HCT116 (cell line): ENCODE data around the gene LYSET. TPM values are rescaled to one million over a fixed set of nuclear protein-coding genes. Genes with fewer than 3 reads are reported as not detected.
"Not testable (repeated sequence)": the region's sequence is repeated elsewhere in the genome, so short reads cannot be mapped to it uniquely, and the experiment has no call there.

ENCODE experiments used
- ATAC-seq: fragments of 200-7000 bp; cut with Tn5 transposase; 2 replicates; pipeline ENCODE4 v1.9.1; 2020; ENCODE audit warnings: mild to moderate bottlenecking, moderate library complexity
- BruUV-seq: library from RNA; stranded (reverse); fragments of 400-500 nt; replicated peaks from 2 replicates; lab custom pipeline; 2021; lab: Mats Ljungman, UMichigan
- CTCF ChIA-PET: fragments of 300-600 bp; sonication (Branson Sonifier 250); formaldehyde crosslinking; loops from one replicate; lab custom pipeline; 2021; ENCODE audit warnings: antibody characterized with exemption; lab: Charles Lee
- POLR2A ChIA-PET: fragments of 300-600, 350-600 bp; sonication (Branson Sonifier 250); formaldehyde crosslinking; loops from one replicate; lab custom pipeline; 2021; ENCODE audit warnings: antibody characterized with exemption; lab: Charles Lee
- RAD21 ChIA-PET, 2 experiments: fragments of 300-600 bp; sonication (Branson Sonifier 250); formaldehyde crosslinking; loops; one replicate each; lab custom pipeline; 2023; ENCODE audit warnings: low total read pairs in 2 of 2; ENCODE audit not compliant: uncharacterized antibody in 2 of 2, unreplicated experiment in 2 of 2, low non-redundant PET in 1 of 2; lab: Charles Lee
- DNase-seq: peaks from one replicate; pipeline ENCODE4 v3.0.0-alpha.2; 2010; ENCODE audit warnings: low read depth, low spot score
- H2AFZ ChIP-seq: fragments of 200-600 bp; shearing (Covaris generic), sonication (generic); 2 replicates; pipeline ENCODE4 v1.6.1; 2017; ENCODE audit warnings: low read depth, mixed run types, mixed read lengths, antibody characterized with exemption, low read length; ENCODE audit not compliant: poor library complexity, severe bottlenecking
- H3K27ac ChIP-seq: 2 replicates; pipeline ENCODE4 v1.5.1; 2012; ENCODE audit warnings: low read depth, low read length
- H3K27me3 ChIP-seq: fragments of 200-600 bp; sonication (generic); 2 replicates; pipeline ENCODE4 v1.6.1; 2016; ENCODE audit warnings: mixed run types, low read length, mixed read lengths; ENCODE audit not compliant: insufficient read depth
- H3K36me3 ChIP-seq, 2 experiments: fragments of 200-500 bp in 1 of 2; fragments of 200-600 bp in 1 of 2; sonication (Bioruptor generic) in 1 of 2; sonication (generic) in 1 of 2; 2 replicates each; pipeline versions ENCODE4 v1.5.1 to v1.6.1; 2014 to 2016; ENCODE audit warnings: low read length in 2 of 2, inconsistent platforms in 1 of 2, mixed read lengths in 1 of 2, mixed run types in 1 of 2; ENCODE audit not compliant: insufficient read depth in 2 of 2, control insufficient read depth in 1 of 2
- H3K4me1 ChIP-seq, 2 experiments: fragments of 200-600 bp in 1 of 2; sonication (generic) in 1 of 2; 2 replicates each; pipeline versions ENCODE4 v1.5.1 to v1.6.1; 2012 to 2017; ENCODE audit warnings: low read length in 2 of 2, inconsistent platforms in 1 of 2, mild to moderate bottlenecking in 1 of 2, mixed read lengths in 1 of 2, mixed run types in 1 of 2, moderate library complexity in 1 of 2; ENCODE audit not compliant: insufficient read depth in 2 of 2, control insufficient read depth in 1 of 2
- H3K4me2 ChIP-seq: fragments of 200-600 bp; sonication (generic); 2 replicates; pipeline ENCODE4 v1.6.1; 2017; ENCODE audit warnings: mixed run types, low read length, mixed read lengths
- H3K4me3 ChIP-seq, 2 experiments: fragments of 200-600 bp in 1 of 2; sonication (generic) in 1 of 2; replicated peaks in 1 of 2; 2 replicates each; pipeline ENCODE4 v1.5.1; 2011 to 2016; ENCODE audit warnings: low read length in 2 of 2, control low read depth in 1 of 2, low read depth in 1 of 2, mild to moderate bottlenecking in 1 of 2, mixed read lengths in 1 of 2, mixed run types in 1 of 2
- H3K79me2 ChIP-seq: fragments of 200-600 bp; sonication (generic); 2 replicates; pipeline ENCODE4 v1.6.1; 2017; ENCODE audit warnings: mild to moderate bottlenecking, mixed run types, low read length, moderate library complexity, mixed read lengths; ENCODE audit not compliant: insufficient read depth
- H3K9ac ChIP-seq: fragments of 200-600 bp; sonication (generic); 2 replicates; pipeline ENCODE4 v1.6.1; 2016; ENCODE audit warnings: low read length, mixed read lengths
- H3K9me2 ChIP-seq: fragments of 200-600 bp; sonication (generic), shearing (Covaris generic); 2 replicates; pipeline ENCODE4 v1.6.1; 2017; ENCODE audit warnings: mixed run types, mild to moderate bottlenecking, moderate library complexity; ENCODE audit not compliant: insufficient read depth
- H3K9me3 ChIP-seq, 2 experiments: fragments of 200-500 bp in 1 of 2; fragments of 200-600 bp in 1 of 2; sonication (Bioruptor generic) in 1 of 2; sonication (generic) in 1 of 2; 2 replicates each; pipeline ENCODE4 v1.6.1; 2014 to 2017; ENCODE audit warnings: low read length in 2 of 2, mixed read lengths in 2 of 2, inconsistent platforms in 1 of 2, low read depth in 1 of 2, mild to moderate bottlenecking in 1 of 2, mixed run types in 1 of 2, moderate library complexity in 1 of 2; ENCODE audit not compliant: control insufficient read depth in 1 of 2, insufficient read depth in 1 of 2
- H4K20me1 ChIP-seq: fragments of 200-600 bp; sonication (generic), shearing (Covaris generic); 2 replicates; pipeline ENCODE4 v1.6.1; 2017; ENCODE audit warnings: mixed run types, mild to moderate bottlenecking, moderate library complexity; ENCODE audit not compliant: insufficient read depth
- CTCF ChIP-seq, 3 experiments: fragments of 200-600 bp in 1 of 3; sonication (generic) in 1 of 3; IDR thresholded peaks in 2 of 3; conservative IDR thresholded peaks in 1 of 3; 2 replicates each; pipeline ENCODE4 v1.5.1; 2012 to 2017; ENCODE audit warnings: low read depth in 2 of 3, low read length in 2 of 3, antibody characterized with exemption in 1 of 3, borderline replicate concordance in 1 of 3, control low read depth in 1 of 3, mild to moderate bottlenecking in 1 of 3, mixed read lengths in 1 of 3, mixed run types in 1 of 3, moderate library complexity in 1 of 3; ENCODE audit not compliant: insufficient read depth in 1 of 3
- EGR1 ChIP-seq: IDR thresholded peaks from 2 replicates; pipeline ENCODE4 v1.6.1; 2012; ENCODE audit warnings: low read depth
- JUND ChIP-seq: IDR thresholded peaks from 2 replicates; pipeline ENCODE4 v1.6.1; 2012
- POLR2A ChIP-seq: IDR thresholded peaks from 2 replicates; pipeline ENCODE4 v1.7.0; 2011; ENCODE audit warnings: borderline replicate concordance; ENCODE audit not compliant: insufficient read depth, insufficient read length; ENCODE audit errors: extremely low read depth
- POLR2AphosphoS5 ChIP-seq: IDR thresholded peaks from 2 replicates; pipeline ENCODE4 v1.6.1; 2011; ENCODE audit warnings: mild to moderate bottlenecking, low read depth, low read length, moderate library complexity
- RAD21 ChIP-seq: IDR thresholded peaks from 2 replicates; pipeline ENCODE4 v1.6.1; 2012; ENCODE audit warnings: low read depth, mild to moderate bottlenecking
- REST ChIP-seq: IDR thresholded peaks from 2 replicates; pipeline ENCODE4 v1.6.1; 2012; ENCODE audit warnings: low read depth
- SP1 ChIP-seq: IDR thresholded peaks from 2 replicates; pipeline ENCODE4 v1.6.1; 2012; ENCODE audit warnings: low read depth
- SRF ChIP-seq: IDR thresholded peaks from 2 replicates; pipeline ENCODE4 v1.6.1; 2012; ENCODE audit warnings: low read depth
- TCF7L2 ChIP-seq: IDR thresholded peaks from 2 replicates; pipeline ENCODE4 v1.7.0; 2011; ENCODE audit warnings: borderline replicate concordance, inconsistent platforms; ENCODE audit not compliant: insufficient read depth, insufficient read length; ENCODE audit errors: extremely low read depth
- ZFX ChIP-seq: fragments of 450-650 bp; IDR thresholded peaks from 2 replicates; pipeline ENCODE4 v1.6.1; 2017
- intact Hi-C: fragments of 100-400 bp; cut with micrococcal nuclease; formaldehyde crosslinking; loops from 2 replicates; pipeline ENCODE4 v1.10.0; 2022
- total RNA-seq: library from RNA; stranded (reverse); gene quantifications from one replicate; pipeline ENCODE4 v1.2.1, GENCODE V29; 2021; ENCODE audit not compliant: unreplicated experiment

LYSET gene
- total RNA-seq, 1 experiment from 2014 or later = 19.5 TPM

- RAD21 ChIA-PET = no interaction called here
- no peaks in the 10 kb centered on the region for H4K20me1 ChIP-seq
- POLR2A ChIA-PET = no interaction called here
- H3K4me1 ChIP-seq = no peaks in the 10 kb centered on the region; a peak in 1 of 4 replicates
- intact Hi-C loops = no loop called here
- H3K9me3 ChIP-seq = no peaks in the 10 kb centered on the region
- H2AFZ ChIP-seq = no peak overlapping the region
- H3K27ac ChIP-seq = no peak overlapping the region
- no TSS peak for BruUV-seq
- no peak overlapping the region for H3K9ac ChIP-seq
- H3K9me2 ChIP-seq = no peaks in the 10 kb centered on the region
- peaks cover 8 to 10% of the 10 kb centered on the region in 2 experiments; a peak in 2 of 4 replicates for H3K36me3 ChIP-seq
- no peaks in the 10 kb centered on the region for H3K79me2 ChIP-seq
- no peak for TF ChIP-seq POLR2A
- no peak for TF ChIP-seq SRF
- TF ChIP-seq RAD21 = no peak
- TF ChIP-seq TCF7L2 = no peak
- no peak for TF ChIP-seq JUND
- no peak for TF ChIP-seq POLR2AphosphoS5
- TF ChIP-seq EGR1 = no peak
- TF ChIP-seq CTCF (IDR thresholded peaks at IDR 0.05 in 2 of 3, conservative IDR thresholded peaks at IDR 0.05 in 1 of 3; ENCODE audit: borderline replicate concordance in 1 of 3, insufficient read depth in 1 of 3, low read depth in 2 of 3, low read length in 2 of 3) = no peak
- no peak for TF ChIP-seq REST
- TF ChIP-seq SP1 = no peak
- no peak for TF ChIP-seq ZFX
- ATAC-seq (no peak), DNase-seq (no peak)
- H3K4me2 ChIP-seq = no peak overlapping the region
- no peak overlapping the region for H3K4me3 ChIP-seq
- H3K27me3 ChIP-seq = no peaks in the 10 kb centered on the region
- CTCF ChIA-PET = interaction anchor here (0.8 kb wide), 1 partner anchor 305 kb away, joined by 3 read pairs; no protein-coding TSS in a partner anchor
Observed at GRCh38 chr14:93232159-93232558, 47.0 kb downstream of the LYSET start.

- H2AFZ ChIP-seq, H3K9me2 ChIP-seq, H3K27me3 ChIP-seq, H3K36me3 ChIP-seq, ATAC-seq, H3K79me2 ChIP-seq, intact Hi-C loops, H4K20me1 ChIP-seq, H3K27ac ChIP-seq, DNase-seq, H3K4me1 ChIP-seq, H3K4me2 ChIP-seq, POLR2A ChIA-PET, H3K4me3 ChIP-seq, BruUV-seq, H3K9ac ChIP-seq, H3K9me3 ChIP-seq: not testable (repeated sequence)
- ChIA-PET RAD21 (interaction anchor here in 1 of 2 experiments (0.6 kb wide), 1 partner anchor 10 kb away, joined by 3 read pairs; no protein-coding TSS in a partner anchor), CTCF (interaction anchor here (0.8 to 1.0 kb wide), 2 partner anchors 14 to 385 kb away, joined by 3 to 4 read pairs; no protein-coding TSS in a partner anchor)
Observed at GRCh38 chr14:93233078-93233477, 48.0 kb downstream of the LYSET start.
